NCI-H1694 (cell line): ENCODE measurements around the gene AK8.

ENCODE experiments used
- DNase-seq: peaks from one replicate; lab custom pipeline; 2025; lab: John Stamatoyannopoulos, UW

The AK8 gene

DNA sequence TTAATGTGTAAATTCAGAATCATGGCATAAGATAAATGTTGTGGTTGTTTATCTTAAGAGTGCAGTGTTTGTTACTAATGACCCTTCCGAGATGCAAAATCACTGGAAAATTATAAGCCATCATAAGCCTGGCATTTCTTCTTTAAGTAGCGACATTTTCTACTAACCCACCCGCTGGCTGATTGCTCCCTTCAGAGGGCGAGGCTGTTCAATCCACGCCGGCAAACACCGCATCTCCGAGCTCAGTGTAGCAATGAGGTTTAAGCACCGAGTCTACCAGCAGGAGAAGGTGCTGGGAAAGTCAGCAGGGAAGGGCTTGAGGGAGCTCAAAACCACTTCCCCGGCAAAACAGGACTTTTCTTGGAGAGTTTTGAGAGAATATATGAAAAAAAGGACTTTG is 52.7 kb downstream of the AK8 start:
- DNase-seq: no peak

DNA sequence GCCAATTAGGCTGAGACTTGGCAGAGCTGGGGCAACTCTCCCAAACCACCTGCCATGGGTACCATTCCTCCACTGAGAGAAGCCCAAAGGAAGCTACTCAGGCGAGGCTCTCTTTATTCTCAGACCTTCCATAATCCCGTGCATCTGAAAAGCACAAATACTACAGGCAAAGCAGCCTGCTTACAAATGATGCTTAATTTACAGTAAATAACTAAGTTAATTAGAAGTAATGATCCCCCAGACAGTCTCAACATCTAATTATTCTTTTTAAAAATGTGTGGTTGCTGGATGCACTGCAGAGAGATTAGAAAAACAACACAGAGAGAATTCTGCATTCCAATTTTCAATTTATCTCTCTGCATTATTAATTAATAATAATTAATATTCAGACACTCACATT is 53.1 kb downstream of the AK8 start:
- no peak for DNase-seq

DNA sequence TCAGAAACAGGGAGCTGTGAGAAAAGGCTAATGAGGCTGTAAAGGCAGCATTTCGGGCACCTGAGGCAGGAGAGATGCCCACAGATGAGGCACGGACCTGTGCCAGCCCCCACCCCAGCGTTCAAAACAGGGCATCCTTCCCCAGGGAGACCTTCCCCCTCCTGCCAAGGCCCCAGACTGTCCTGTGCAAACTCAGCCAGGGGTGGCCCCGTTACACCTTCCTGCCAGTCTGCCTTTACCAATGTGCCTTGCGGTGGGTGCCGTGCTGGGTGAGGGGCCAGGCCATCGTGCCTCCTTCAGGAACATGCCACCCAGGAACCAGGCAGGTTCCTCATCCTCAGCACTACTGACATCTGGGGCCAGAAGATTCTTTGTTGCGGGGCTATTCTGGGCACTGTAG is 53.9 kb downstream of the AK8 start:
- DNase-seq: no peak

DNA sequence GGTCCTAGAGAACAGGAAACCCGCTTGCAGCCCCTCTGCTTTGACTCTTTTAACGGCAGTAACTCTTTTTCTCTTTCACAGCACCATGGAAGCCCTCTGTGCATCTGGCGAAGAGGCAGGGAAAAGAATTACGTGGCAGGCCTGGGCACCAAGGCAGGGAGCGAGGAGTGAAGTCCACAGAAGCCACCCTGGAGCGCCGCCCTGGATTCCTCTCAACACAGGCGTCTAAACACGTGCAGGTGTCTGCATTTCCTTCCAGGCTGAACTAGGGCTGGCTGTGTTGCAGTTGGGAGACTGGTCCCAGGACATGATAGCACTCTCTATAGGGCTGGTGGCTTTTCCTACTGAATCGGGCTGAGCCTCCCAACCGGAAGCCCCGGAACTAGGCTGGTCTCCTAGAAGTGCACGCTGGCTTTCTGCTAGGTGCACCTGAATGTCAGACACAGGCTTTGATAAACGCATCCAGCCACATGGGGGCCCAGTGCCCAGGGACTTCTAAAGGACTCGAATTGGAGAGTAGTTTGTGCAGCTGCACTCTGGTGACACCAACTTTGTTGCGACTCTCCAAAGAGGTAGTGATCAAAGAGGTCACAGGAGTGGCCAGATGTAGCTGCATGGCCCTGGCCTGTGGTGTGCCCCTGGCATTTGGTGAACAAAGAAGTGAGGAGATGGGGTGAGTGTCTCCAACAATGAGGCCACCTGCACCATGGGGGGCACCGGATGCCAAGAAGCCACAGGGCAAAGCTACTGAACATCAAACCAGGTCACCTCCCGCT is 54.5 kb downstream of the AK8 start:
- no peak for DNase-seq

DNA sequence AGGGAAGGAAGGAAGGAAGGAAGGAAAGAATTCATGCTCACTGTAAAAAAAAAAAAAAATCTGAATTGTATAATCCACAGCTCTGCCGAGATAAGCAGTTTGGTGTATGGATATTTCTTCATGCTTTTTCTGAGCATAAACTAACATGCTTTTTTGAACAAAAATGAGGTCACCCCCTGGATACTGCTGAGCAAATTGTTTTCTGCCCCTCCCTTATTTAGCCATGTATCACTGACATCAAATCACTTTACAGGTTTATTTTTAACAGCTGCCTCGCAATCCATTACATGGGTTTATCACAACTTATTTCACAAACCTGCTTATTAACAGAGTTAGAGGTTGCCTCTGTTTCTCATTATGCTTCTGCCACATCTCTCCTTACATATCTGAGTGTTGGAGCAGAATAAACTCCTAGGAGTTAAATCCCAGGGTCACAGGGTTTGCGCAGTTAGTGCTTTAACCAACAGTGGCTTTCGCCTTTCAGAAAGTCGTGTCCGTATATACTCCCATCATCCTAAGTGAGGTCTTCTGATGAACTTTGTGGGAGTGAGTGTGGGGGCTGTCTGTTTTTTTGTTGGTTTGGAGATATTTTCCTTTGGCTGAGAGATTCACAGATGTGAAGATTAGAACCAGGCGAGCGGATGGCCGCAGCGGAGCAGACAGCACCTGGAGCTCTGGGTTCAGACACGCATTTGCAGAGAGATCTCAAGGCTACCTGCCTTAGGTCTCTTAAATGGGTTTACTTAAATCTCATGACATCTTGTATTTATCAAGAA is 57.7 kb downstream of the AK8 start:
- DNase-seq: no peak

DNA sequence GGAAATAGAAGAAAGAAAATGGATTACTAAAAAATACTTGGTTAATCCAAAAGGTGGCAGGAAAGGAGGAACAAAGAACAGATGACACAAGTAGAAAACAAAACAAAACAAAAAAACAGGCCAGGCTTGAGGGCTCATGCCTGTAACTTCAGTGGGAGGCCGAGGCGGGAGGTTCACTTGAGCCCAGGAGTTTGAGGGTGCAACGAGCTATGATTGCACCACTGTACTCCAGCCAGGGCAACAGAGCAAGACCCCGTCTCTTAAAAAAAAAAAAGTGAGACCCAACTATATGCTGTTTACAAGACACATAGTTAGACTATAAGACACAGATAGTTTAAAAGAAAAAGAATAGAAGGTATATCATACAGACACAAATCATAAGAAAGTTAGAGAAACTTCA is 59.5 kb downstream of the AK8 start:
- no peak for DNase-seq

DNA sequence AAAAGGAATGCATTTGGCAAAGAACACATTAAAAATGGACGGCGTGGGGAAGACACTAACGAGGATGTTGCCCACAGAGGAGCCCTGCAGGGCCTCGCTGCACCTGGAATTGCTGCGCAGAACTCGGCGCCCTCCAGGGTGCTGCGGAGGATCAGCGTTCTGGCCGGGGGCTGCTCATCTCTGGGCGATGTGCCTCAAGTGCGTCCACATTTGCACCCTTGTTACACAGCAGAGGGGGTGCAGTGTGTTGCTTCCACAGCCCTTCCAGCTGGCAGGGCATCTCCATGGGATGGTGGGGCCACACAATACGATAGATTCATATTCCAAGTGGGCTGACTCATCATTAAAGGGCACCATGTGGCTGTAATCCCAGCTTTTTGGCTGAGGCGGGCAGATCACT is 63.1 kb downstream of the AK8 start:
- DNase-seq: no peak

DNA sequence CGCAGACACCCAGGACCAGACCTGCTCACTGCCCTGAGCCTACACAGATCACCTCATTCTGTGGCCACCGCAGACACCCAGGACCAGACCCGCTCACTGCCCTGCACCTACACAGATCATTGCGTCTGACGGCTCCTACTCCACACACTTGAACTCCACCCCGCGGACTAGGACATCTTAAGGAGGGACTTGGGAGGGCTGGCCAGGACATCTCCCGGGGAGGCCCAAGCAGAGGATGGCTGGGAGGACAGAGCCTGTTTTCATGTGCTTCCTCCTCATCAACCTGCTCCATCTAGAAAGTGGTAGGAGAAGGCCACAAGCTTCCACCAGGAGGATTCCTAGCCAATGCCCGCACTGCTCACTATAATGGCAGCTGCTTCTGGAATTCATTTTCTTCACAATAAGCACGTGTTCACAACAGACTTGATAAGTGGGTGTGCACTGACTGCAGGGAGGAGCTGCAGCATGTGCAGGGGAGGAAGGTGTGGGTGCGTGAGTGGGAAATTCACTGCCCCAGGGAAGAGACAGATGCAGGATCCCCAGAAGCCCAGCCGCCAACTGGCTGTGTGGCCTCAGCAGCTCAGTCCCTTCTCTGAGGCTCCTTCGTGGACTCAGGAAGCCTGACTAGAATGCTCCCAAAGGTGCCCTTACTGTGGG is 64.8 kb downstream of the AK8 start:
- no peak for DNase-seq

DNA sequence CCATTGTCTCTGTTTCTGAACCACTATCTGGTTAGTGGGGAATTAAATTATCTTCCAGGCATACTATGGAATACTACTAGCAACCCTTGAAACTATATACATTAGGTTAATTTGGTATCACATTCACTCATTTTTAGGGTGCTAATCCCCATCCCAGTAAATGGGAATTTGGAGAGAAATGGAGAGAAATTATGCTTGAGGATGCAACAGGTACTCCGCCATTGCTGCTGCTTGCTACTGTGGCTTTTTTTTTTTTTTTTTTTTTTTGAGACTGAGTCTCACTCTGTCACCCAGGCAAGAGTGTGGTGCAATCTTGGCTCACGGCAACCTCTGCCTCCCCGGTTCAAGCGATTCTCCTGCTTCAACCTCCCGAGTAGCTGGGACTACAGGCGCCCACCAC is 66.1 kb downstream of the AK8 start:
- DNase-seq: no peak

DNA sequence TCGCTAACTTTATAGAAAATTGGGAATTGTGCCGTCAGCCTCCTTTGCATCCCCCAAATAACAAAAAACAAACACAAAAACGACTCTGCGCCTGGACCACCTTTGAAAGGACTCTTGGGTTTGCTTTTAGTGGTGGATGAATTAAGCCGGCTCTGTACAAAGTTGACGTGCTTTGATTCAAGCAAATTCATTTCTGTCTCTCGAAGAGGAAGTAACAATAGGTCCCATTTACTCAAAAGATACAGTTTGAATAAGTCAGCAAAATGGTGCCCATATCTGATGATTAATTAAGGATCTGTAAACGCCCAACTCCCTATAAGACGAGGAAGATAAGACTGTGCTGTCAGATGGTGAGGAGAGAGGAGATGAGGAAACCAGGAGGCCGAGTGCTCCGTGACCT is 67.8 kb downstream of the AK8 start:
- DNase-seq: no peak

DNA sequence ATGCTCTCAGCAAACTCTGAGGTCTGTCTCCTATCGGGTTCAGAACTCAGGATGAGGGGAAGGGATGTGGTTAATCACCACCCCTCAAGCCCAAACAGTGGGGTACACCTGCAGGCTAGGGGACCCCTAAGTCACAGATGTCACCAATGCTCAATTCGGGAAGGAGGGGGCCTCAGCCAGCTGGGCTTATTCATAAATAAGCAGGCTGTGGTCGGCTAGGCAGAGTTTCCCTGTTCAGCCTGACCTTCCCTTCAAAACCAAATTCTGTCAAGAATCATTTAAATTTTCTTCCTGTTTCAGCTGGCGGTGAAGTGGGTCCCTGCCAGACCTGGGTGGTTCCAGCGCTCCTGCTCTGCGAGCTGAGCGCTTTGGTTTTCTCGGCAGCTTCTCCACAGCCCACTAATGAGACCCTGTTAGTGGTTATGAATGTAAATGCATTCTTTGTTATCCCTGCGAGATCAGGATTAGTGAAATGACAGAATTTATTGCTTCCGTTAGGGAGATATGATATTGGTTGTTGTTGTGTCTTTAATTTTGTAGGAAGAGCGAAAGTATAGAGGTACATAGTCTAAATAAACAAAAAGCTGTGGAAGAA is 68.3 kb downstream of the AK8 start:
- DNase-seq: no peak

DNA sequence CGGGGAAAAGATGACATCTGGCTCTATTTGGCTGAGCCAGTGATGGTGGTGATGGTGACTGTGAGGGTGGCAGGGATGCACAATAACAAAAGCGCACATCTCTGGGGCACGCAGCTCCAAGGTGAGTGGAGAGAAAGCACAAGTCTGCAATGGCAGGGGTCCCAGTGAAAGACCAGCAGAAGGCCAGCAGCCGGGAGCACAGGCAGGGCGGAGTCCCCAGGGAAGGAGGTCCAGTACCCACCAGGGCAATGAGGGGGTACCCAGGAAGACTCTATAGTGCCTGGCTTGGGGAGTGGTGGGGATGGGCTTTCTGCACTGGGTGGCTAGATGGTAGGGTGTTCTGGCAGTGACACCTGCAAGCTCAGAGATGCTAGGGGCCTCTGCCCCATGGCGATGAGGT is 69.4 kb downstream of the AK8 start:
- no peak for DNase-seq

DNA sequence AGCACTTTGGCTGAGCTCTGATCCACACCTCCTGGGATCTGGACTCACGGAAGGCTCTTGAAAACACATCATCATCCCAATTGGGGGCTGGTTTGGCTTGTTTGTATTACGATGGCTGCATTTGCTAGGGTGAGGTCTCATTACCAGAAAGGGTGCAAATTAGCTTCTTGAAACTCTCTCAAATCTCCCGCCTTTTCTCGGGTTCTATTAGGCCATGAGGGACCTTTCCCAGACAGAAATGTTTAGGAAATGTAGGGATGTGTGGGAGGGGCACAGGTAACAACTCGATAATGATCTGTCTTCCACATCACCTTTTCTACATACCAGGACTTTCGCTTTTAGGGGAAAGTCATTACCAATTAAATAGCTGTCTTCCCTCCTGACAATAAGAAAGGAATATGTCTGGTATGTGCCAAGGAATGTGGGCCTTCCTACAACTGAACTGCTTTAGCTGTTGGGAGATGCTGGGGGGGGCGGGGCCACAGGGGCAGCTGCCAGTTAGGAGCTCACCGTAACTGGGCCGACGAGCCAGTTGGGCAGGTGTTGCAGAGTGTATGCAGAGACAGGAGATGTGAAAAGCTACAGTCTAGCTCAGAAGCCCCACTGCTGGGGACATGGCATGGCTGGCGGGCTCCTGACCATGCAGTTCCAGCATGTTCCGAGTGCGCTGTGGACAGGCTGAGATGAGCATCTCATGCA is 71.2 kb downstream of the AK8 start:
- no peak for DNase-seq

DNA sequence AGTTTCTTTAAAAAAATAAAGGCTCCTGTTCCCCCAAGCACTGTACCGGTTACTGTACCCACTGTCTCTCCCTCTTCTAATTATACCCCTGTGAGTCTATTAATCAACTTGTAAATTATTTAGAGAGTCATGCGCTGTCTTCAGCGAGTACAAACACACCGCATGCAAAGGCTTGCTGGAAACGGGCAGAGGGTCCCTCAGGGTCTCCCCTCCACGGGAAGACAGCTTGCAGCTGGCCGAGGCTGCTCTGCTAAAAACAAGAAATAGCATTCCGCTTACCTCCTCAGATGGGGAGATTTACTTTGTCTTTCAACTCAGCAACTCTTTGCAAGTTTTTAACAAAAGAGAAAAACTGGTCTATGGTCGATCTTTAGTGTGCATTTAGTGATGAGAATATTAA is 71.8 kb downstream of the AK8 start:
- no peak for DNase-seq

DNA sequence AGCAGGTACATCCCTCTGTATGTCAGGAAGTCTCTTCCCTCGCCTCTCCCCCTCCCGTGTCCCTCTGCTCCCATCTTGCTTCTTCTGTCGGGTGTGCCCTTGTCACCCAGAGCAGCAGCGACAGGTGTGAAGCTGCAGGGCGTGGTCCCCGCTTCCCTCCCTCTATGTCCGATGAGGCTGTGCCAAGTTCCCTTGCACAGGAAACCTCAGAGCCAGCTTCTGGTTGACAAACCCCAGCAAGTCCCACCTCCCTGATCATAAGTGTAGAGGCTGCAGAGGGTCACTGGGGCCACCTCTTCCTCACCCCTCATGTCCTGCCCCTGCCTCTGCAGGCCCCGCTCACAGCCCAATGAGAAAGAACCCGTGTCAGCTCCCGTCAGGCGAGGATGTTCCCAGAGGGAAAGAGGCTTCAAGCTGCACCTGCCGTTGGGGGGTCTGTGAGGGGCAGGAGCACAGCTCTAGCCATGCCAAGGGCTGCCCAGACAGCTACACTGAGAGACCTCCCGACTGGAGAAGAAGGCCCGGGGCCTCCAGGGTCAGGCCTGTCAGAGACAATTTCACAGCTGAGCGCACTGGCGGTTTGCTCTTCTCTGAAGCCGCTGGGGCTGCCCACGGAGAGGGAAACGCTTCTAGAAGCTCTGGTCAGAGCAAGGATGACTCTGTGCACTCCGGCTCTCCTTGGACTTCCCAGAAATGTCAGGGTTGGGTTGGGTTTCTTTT is 73.3 kb downstream of the AK8 start:
- DNase-seq: no peak

DNA sequence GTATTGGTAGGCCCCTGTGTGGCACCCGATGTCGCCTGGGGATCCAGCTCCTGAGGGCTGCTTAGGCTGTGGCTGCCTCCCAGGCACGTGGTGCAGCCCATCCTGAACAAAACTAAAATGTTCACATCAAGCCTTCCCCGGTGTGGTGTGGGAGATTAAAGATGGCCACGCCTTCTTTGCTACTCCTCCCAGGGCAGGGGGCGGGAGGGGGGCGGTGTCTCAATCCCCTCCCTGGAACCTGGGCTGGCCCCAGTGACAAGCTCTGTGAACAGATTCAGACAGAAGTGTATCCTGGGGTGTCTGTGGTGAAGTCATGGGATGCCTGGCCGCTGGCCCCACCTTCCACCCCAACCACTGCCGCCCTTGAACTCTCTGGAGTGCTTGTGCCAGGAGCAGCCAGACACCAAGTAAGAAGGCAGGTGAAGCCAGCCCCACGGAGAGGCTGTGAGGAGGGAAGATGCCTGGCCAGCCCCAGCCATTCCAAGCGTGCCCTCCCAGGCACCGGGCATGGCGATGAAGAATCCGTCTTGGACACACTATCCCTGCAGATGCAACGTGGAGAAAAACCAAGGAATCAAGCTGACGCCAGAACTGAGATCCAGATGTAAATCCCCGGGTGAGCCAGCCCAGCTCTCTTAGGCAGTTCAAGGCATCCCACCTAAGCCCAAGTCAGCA is 75.8 kb downstream of the AK8 start:
- no peak for DNase-seq

DNA sequence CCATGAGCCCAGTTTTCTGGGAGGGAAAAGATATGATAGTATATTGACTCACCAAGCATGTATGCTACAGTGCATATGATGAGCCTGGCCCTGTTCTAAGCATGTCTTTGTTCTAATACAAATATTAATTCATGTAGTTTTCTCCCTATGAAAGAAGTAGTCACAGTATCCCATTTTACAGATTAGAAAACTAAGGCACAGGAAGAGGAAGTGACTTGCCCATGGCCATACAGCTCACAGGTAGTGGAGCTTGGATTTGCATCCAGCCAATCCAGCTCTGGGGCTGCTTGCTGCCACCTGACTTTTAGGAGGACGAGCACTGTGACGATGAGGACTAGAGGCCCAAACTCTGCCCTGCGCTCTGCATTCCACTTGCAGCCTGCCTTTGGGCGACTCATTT is 76.4 kb downstream of the AK8 start:
- no peak for DNase-seq

DNA sequence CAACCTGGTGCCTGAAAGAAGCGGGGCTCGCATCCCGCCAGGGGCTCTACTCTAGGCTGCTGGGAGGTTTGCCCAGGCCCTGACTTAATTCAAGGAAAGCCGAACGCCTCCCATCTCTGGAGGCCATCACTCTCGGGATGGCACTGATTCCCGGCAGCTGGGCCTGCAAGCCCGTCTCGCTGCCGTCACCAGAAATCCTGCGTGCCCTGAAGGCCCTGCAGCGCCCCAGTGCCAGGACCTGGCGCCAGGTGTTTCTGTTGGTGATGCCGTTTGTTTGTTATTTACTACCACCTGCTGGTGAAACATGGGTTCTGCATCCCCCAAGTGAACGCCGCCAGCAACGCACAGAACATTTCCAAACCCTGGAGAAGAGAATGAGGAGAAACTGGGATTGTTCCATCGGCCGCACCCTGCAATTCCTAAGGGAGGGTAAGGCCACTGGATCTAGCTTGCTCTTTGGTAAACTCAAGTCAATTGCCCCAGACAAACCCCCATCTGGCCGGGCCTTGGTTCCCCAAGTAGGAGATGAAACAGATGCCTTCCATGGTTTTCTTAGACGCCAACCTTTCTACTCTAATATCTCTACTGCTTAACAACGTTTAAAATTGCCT is 77.9 kb downstream of the AK8 start:
- peak; percentile 83 for DNase-seq

DNA sequence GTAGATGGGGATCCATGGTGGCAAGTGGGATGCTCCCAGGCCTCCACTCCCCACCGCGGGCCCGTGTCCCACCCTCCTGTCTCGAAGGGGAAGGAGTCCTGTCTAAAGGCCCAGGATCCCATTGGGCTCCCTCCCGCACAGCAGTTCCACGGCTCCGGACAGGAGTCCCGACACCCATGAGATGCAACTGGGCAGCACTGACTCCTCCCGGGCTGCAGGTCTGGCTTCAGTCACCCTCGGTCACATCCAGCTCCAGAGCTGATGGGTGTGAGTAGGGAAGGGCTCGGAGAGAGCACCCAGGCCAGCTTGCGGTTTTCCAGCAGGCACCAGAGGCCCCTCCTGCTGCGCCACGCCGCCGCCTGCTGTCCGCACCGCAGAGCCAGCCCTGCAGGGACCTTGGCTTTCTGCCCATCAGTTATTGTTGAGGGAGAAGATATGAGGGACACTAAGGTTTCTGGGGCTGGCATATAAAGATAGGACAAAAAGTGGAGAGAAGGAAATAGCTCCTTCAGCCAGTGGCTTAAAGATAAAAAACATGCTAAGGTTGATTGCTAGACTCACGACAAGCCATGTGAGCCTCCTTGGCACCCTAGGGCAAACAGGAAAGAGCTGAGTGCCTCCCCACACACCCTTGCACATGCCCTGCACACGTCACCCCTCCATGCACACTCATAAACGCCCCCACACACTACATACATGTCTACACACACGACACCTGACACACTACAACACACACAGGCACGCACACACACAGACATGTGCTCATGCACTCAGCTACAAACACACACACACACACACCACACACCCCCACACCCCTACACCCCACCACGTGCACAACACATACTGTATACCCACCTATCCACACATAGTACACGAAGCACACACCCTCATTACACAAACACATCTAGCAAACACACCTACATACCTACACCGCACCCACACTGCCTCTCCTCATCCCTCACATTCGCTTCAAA is 79.0 kb downstream of the AK8 start:
- no peak for DNase-seq
